H9 (cell line): Measurements from ENCODE around the gene EP300. TPM values are rescaled to one million over a fixed set of nuclear protein-coding genes. Genes with fewer than 3 reads are reported as not detected.

ENCODE experiments used
- DNase-seq: peaks from one replicate; pipeline ENCODE4 v3.0.0-alpha.2; 2017
- H2AFZ ChIP-seq: one replicate; pipeline ENCODE4 v1.6.1; 2013; ENCODE audit warnings: mild to moderate bottlenecking, low read length, control low read depth, moderate library complexity
- H2AK5ac ChIP-seq: 2 replicates; pipeline ENCODE4 v1.6.1; 2013; ENCODE audit warnings: low read length, control low read depth, mixed read lengths; ENCODE audit not compliant: insufficient read length
- H2BK120ac ChIP-seq: one replicate; pipeline ENCODE4 v1.6.1; 2013; ENCODE audit warnings: low read depth, mild to moderate bottlenecking, low read length, control low read depth, inconsistent platforms; ENCODE audit not compliant: poor library complexity, severe bottlenecking
- H2BK12ac ChIP-seq: 2 replicates; pipeline ENCODE4 v1.6.1; 2013; ENCODE audit warnings: low read length, control low read depth, mixed read lengths, low read depth; ENCODE audit not compliant: insufficient read length
- H2BK15ac ChIP-seq: 2 replicates; pipeline ENCODE4 v1.6.1; 2013; ENCODE audit warnings: low read depth, low read length, control low read depth
- H2BK20ac ChIP-seq: one replicate; pipeline ENCODE4 v1.6.1; 2013; ENCODE audit warnings: low read depth, mild to moderate bottlenecking, low read length, control low read depth, inconsistent platforms; ENCODE audit not compliant: poor library complexity, severe bottlenecking
- H2BK5ac ChIP-seq: 2 replicates; pipeline ENCODE4 v1.6.1; 2013; ENCODE audit warnings: low read length, control low read depth, mixed read lengths; ENCODE audit not compliant: insufficient read length
- H3K14ac ChIP-seq: 2 replicates; pipeline ENCODE4 v1.6.1; 2013; ENCODE audit warnings: low read length, control low read depth; ENCODE audit not compliant: insufficient read depth
- H3K18ac ChIP-seq: 2 replicates; pipeline ENCODE4 v1.6.1; 2013; ENCODE audit warnings: low read depth, mild to moderate bottlenecking, mixed read lengths, low read length, control low read depth; ENCODE audit not compliant: insufficient read length
- H3K23ac ChIP-seq: 2 replicates; pipeline ENCODE4 v1.6.1; 2013; ENCODE audit warnings: low read length, control low read depth, mixed read lengths, low read depth; ENCODE audit not compliant: insufficient read length
- H3K23me2 ChIP-seq: 2 replicates; pipeline ENCODE4 v1.6.1; 2013; ENCODE audit warnings: low read depth, mild to moderate bottlenecking, mixed read lengths, low read length, control low read depth; ENCODE audit not compliant: insufficient read length, poor library complexity, severe bottlenecking
- H3K27ac ChIP-seq: 2 replicates; pipeline ENCODE4 v1.5.1; 2013; ENCODE audit warnings: low read length, control low read depth, mixed read lengths, low read depth; ENCODE audit not compliant: insufficient read length
- H3K27me3 ChIP-seq: 2 replicates; pipeline ENCODE4 v1.6.1; 2013; ENCODE audit warnings: low read length, control low read depth, inconsistent platforms; ENCODE audit not compliant: insufficient read depth
- H3K4ac ChIP-seq: 2 replicates; pipeline ENCODE4 v1.6.1; 2013; ENCODE audit warnings: low read depth, mild to moderate bottlenecking, control low read depth, inconsistent platforms, low read length, moderate library complexity
- H3K4me1 ChIP-seq: 2 replicates; pipeline ENCODE4 v1.6.1; 2013; ENCODE audit warnings: low read length, control low read depth, inconsistent platforms; ENCODE audit not compliant: insufficient read depth
- H3K4me2 ChIP-seq: 2 replicates; pipeline ENCODE4 v1.6.1; 2013; ENCODE audit warnings: low read length, control low read depth, mixed read lengths; ENCODE audit not compliant: insufficient read length, insufficient read depth
- H3K56ac ChIP-seq: 2 replicates; pipeline ENCODE4 v1.6.1; 2013; ENCODE audit warnings: low read depth, mild to moderate bottlenecking, mixed read lengths, low read length, control low read depth; ENCODE audit not compliant: insufficient read length
- H3K79me1 ChIP-seq: 2 replicates; pipeline ENCODE4 v1.6.1; 2013; ENCODE audit warnings: low read depth, mild to moderate bottlenecking, moderate library complexity, low read length, control low read depth, inconsistent platforms; ENCODE audit not compliant: insufficient read depth, poor library complexity, severe bottlenecking
- H3K79me2 ChIP-seq: 2 replicates; pipeline ENCODE4 v1.6.1; 2013; ENCODE audit warnings: low read length, control low read depth, inconsistent platforms; ENCODE audit not compliant: insufficient read depth
- H3K9ac ChIP-seq: 2 replicates; pipeline ENCODE4 v1.6.1; 2013; ENCODE audit warnings: low read length, control low read depth, mixed read lengths; ENCODE audit not compliant: insufficient read length; ENCODE audit errors: extremely low read depth
- H3K9me3 ChIP-seq: one replicate; pipeline ENCODE4 v1.6.1; 2013; ENCODE audit warnings: low read depth, low read length, inconsistent platforms; ENCODE audit not compliant: control insufficient read depth
- H3T11ph ChIP-seq: one replicate; pipeline ENCODE4 v1.6.1; 2013; ENCODE audit warnings: mild to moderate bottlenecking, low read length, control low read depth, inconsistent platforms
- H4K20me1 ChIP-seq: one replicate; pipeline ENCODE4 v1.6.1; 2013; ENCODE audit not compliant: control insufficient read depth, insufficient read length, insufficient read depth
- H4K5ac ChIP-seq: 2 replicates; pipeline ENCODE4 v1.6.1; 2013; ENCODE audit warnings: low read depth, mild to moderate bottlenecking, mixed read lengths, low read length, control low read depth; ENCODE audit not compliant: insufficient read length
- H4K8ac ChIP-seq: replicated peaks from 2 replicates; pipeline ENCODE4 v1.6.1; 2013; ENCODE audit warnings: low read length, control low read depth, mixed read lengths, low read depth; ENCODE audit not compliant: insufficient read length
- H4K91ac ChIP-seq: 2 replicates; pipeline ENCODE4 v1.6.1; 2013; ENCODE audit warnings: low read depth, mild to moderate bottlenecking, moderate library complexity, mixed read lengths, low read length, control low read depth; ENCODE audit not compliant: insufficient read length
- H3K27ac Mint-ChIP-seq, 3 experiments: 2 replicates in 2 of 3; 3 replicates in 1 of 3; pipeline ENCODE4 v1.8.0; 2020 to 2021; ENCODE audit warnings: mixed read lengths in 3 of 3, mild to moderate bottlenecking in 1 of 3, moderate library complexity in 1 of 3
- H3K27me3 Mint-ChIP-seq: 2 replicates; pipeline ENCODE4 v1.8.0; 2021; ENCODE audit warnings: low read depth, mild to moderate bottlenecking, moderate library complexity, mixed read lengths
- H3K36me3 Mint-ChIP-seq, 3 experiments: 2 replicates in 2 of 3; 3 replicates in 1 of 3; pipeline ENCODE4 v1.8.0; 2020 to 2021; ENCODE audit warnings: low read depth in 3 of 3, mixed read lengths in 3 of 3; ENCODE audit not compliant: insufficient read depth in 1 of 3
- H3K4me1 Mint-ChIP-seq, 2 experiments: 2 replicates each; pipeline ENCODE4 v1.8.0; 2020; ENCODE audit warnings: mixed read lengths in 2 of 2
- H3K4me3 Mint-ChIP-seq, 2 experiments: 2 replicates in 1 of 2; 3 replicates in 1 of 2; pipeline ENCODE4 v1.8.0; 2020 to 2021; ENCODE audit warnings: mild to moderate bottlenecking in 2 of 2, mixed read lengths in 2 of 2, moderate library complexity in 1 of 2
- H3K9me3 Mint-ChIP-seq, 2 experiments: 2 replicates in 1 of 2; 3 replicates in 1 of 2; pipeline ENCODE4 v1.8.0; 2020; ENCODE audit warnings: mild to moderate bottlenecking in 2 of 2, mixed read lengths in 2 of 2, moderate library complexity in 1 of 2
- CTCF ChIP-seq: fragments of 200-600 bp; sonication (generic); conservative IDR thresholded peaks from 3 replicates; pipeline ENCODE4 v1.8.0; 2021; ENCODE audit warnings: antibody characterized with exemption, mild to moderate bottlenecking
- WGBS: extraction: QIAGEN DNeasy Blood & Tissue Kit; methylation state at CpG from one replicate; pipeline ENCODE4 v1.1.7; 2013; ENCODE audit warnings: missing lambda C conversion rate, low lambda C conversion rate, mixed read lengths; ENCODE audit not compliant: insufficient read length; ENCODE audit errors: extremely low coverage; 5-methylcytosine and 5-hydroxymethylcytosine counted together
- total RNA-seq: library from RNA; stranded (reverse); gene quantifications from 2 replicates; pipeline ENCODE4 v1.2.1, GENCODE V29; 2021

The EP300 gene
- total RNA-seq, 1 experiment from 2014 or later = 136 TPM

GRCh38 chr22:41206719-41207118, 114.3 kb downstream of the EP300 start:
- Mint-ChIP-seq H3K27me3 (peaks cover 12% of the 10 kb centered on the region), H3K9me3 (no peaks in the 10 kb centered on the region; a peak in 1 of 5 replicates), H3K4me3 (peak overlapping the region; percentile 47 to 67; a peak in 4 of 5 replicates), H3K4me1 (peaks cover 2 to 14% of the 10 kb centered on the region in 2 experiments), H3K27ac (no peak overlapping the region; a peak in 1 of 7 replicates), H3K36me3 (peaks cover 9 to 20% (median 13%) of the 10 kb centered on the region in 3 experiments)
- TF ChIP-seq CTCF = no peak
- Histone ChIP-seq H3K9ac (no peak overlapping the region), H2BK12ac (no peak overlapping the region), H3K27ac (no peak overlapping the region), H3K4ac (no peak overlapping the region), H2BK15ac (no peak overlapping the region), H3K79me2 (no peaks in the 10 kb centered on the region; the same call in 1 of the 2 replicates), H3K79me1 (no peaks in the 10 kb centered on the region), H3K56ac (no peak overlapping the region), H3K4me2 (no peak overlapping the region), H3K14ac (no peak overlapping the region), H3K4me1 (no peaks in the 10 kb centered on the region), H3K18ac (no peak overlapping the region), H2BK5ac (no peak overlapping the region), H2AK5ac (no peak overlapping the region), H4K91ac (no peak overlapping the region), H3K23ac (no peak overlapping the region), H3K9me3 (no peaks in the 10 kb centered on the region), H3K27me3 (no peaks in the 10 kb centered on the region), H4K20me1 (no peaks in the 10 kb centered on the region), H4K5ac (no peak overlapping the region), H3T11ph (no peak overlapping the region), H2BK20ac (no peak overlapping the region), H2BK120ac (no peak overlapping the region), H3K23me2 (peaks cover 11% of the 10 kb centered on the region), H2AFZ (no peak overlapping the region), H4K8ac (no peak overlapping the region)
- WGBS = no CpG with 5 or more reads among the region's 9 CpGs
- no peak for DNase-seq
